HG03097 (cell line): ENCODE measurements around the gene ITPK1.

Source experiments
- ATAC-seq: cut with Tn5 transposase; IDR thresholded peaks from one replicate; pipeline ENCODE4 v1.9.1; 2021; ENCODE audit not compliant: unreplicated experiment, low FRiP score

The ITPK1 gene

GRCh38 chr14:92907316-92907911 lies 208.3 kb downstream of the ITPK1 start:
- no peak for ATAC-seq

GRCh38 chr14:92906823-92907222 lies 208.9 kb downstream of the ITPK1 start:
- ATAC-seq = no peak

- no peak for ATAC-seq
These were observed 209.3 kb downstream of the ITPK1 start for GRCh38 chr14:92906420-92906819.

GRCh38 chr14:92905667-92906066 lies 210.1 kb downstream of the ITPK1 start:
- ATAC-seq = no peak

GRCh38 chr14:92903359-92903758 lies 212.4 kb downstream of the ITPK1 start:
- ATAC-seq = no peak

- ATAC-seq = no peak
These were observed 213.0 kb downstream of the ITPK1 start for GRCh38 chr14:92902726-92903125.

- no peak for ATAC-seq
These were observed 213.5 kb downstream of the ITPK1 start for GRCh38 chr14:92902191-92902590.

GRCh38 chr14:92900660-92901059 lies 215.1 kb downstream of the ITPK1 start:
- ATAC-seq = no peak

- no peak for ATAC-seq
These were observed 217.1 kb downstream of the ITPK1 start for GRCh38 chr14:92898566-92899131.

GRCh38 chr14:92897922-92898565 lies 217.7 kb downstream of the ITPK1 start:
- ATAC-seq = no peak

- ATAC-seq = no peak
These were observed 220.3 kb downstream of the ITPK1 start for GRCh38 chr14:92895352-92895878.

GRCh38 chr14:92892589-92892988 lies 223.1 kb downstream of the ITPK1 start:
- ATAC-seq = no peak

- no peak for ATAC-seq
These were observed 224.7 kb downstream of the ITPK1 start for GRCh38 chr14:92890830-92891588.

GRCh38 chr14:92888896-92889295 lies 226.8 kb downstream of the ITPK1 start:
- no peak for ATAC-seq

GRCh38 chr14:92887157-92887556 lies 228.6 kb downstream of the ITPK1 start:
- ATAC-seq = no peak
